HG03378 (cell line): Measurements from ENCODE around the gene MS4A12.
"Not testable (repeated sequence)": the region's sequence is repeated elsewhere in the genome, so short reads cannot be mapped to it uniquely, and the experiment has no call there.

Experiments used
- ATAC-seq: cut with Tn5 transposase; IDR thresholded peaks from one replicate; pipeline ENCODE4 v1.9.1; 2021; ENCODE audit warnings: mild to moderate bottlenecking, moderate library complexity; ENCODE audit not compliant: unreplicated experiment

Gene MS4A12

DNA sequence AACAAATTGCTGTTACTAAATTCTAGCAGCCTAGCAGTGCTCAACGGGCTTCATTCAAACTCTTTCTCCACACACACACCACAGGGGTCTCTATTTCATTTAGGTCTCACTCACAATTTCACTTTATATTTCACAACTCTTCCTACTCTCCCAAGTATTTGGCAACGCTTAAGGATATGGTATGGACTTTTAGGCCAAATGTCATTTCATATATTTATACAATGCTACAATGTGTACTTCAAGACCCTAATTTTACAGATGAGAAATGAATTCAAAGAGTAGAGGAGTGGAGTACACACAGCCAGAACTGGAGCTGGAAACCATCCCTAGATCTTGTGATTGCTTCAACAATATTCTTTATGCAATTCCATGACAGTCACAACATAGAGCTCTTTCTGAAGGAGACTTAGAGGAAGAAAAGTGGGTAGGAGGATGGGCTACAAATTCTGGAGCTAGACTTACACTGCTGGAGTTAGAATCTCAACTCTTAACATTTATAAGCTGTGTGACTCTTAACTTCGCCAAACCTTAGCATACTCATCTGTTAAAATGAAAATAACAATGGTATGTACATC, 20.2 kb downstream of the MS4A12 start:
- ATAC-seq, result no peak

DNA sequence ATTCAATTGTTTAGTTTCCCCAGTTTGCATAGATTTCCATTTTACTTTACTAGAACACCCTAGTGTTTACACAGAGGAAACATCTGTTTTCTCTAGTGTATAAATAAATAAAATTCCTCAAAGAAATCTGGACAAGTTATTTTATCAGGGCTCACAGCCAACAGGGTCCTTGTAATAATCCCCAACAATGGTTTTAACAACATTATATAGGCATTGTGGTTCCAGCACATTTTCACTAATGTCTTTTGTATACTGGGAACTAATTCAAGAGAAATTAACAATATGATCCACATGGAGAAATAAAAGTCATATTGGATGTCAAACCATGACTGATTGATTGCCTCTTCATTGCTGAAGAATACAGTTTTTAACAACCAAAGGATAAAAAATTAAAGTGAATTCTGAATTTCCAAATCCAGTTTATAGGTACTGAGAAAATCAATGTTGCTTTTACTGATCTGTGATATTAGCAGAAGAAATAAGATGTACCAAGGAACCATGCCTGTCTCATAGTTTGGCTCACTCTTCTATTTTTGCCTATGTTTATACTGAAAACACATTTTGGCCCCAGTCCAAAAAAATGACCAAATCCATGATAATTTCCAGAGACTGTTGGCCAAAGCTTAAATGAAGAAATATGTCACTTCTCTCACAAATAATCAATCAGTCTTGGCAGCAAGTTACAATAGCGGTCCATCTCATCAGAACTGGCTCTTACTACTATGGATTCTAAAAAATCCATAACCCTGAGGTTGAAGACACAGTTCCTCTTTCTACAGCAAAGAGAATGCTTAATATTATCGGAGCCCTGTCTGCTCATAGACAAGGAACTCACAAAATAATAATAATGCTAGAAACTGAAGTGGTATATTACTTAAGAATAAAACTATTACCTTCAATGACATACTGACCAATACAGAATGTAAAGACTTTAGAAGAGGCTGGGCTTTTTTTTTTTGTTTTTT, 21.2 kb downstream of the MS4A12 start:
- no peak for ATAC-seq

DNA sequence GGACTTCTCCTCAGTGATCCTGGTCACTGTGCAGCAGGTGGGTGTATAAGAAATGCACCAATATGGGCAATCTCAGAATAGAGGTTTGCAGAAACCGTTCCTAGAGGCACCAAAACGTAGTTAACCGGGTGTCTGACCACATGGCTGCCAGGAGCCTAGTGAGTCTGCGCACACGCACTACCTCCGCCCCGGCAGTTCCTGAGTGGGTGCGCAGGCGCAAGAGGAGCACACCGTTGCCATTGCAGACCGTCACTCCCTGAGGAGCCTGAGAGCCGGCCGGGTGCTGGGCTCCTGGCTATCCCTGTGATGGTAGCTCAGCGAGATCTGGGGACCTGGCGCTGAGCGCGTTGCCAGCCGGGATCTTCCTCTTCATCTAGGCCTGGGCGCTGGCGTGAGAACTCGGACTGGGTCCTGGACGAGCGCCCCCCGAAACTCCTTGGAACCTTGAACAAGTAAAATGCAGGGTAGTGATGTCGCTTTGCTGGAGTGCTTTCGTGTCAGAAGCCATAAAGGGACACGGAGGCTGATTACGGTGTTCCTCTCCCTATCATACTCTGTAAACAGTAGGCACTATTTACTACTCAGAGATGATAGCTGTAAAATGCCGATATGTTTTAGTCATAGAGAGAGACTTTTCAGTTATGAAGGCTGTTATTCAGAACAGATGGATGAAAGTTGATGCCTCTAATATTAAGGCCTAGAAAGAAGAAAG, 22.7 kb downstream of the MS4A12 start, which contains the start of gene MS4A13:
MS4A13 (plus strand) TSS at position 249 of the 712 bp plus-strand sequence. CDS start 2,692 bp downstream, outside the sequence.
- ATAC-seq, result no peak

DNA sequence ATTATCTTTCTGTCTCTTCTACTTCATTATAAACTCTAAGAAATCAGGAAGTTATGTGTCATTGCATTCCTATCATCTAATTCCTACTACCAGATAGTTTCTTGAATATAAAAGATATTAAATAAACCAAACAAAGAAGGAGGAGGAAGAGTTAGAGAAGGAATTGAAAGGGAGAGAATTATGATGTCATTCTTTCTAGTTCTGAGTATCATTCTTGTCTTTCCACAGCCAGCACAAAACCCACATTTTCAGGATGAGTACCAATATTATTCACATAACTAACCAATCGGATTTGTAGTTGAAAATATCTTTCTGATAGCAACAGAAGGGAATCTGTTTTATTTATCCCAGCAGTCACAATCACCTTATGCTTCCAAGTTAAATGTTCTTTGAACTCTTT, 35.9 kb downstream of the MS4A12 start:
- ATAC-seq, result peak; percentile 35

DNA sequence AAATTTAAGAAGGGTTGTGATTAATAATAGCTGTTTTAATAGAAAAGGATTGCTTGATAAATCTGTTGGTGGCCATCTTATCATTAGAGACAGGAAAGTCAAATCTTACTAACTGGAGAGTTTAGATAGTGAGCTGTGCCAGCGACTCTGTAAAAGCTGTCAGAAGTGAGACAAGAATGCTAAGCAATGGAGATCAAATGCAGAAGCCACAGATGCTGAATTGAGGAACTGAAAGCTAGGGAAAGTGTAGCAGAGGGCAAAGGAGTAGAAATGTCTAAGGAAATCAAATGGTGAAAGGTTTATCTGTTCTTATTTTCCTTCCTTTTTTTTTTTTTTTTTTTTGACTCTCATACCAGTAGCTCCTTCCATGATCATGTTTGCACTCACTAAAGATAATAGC, 36.4 kb downstream of the MS4A12 start:
- ATAC-seq, result peak; percentile 73

DNA sequence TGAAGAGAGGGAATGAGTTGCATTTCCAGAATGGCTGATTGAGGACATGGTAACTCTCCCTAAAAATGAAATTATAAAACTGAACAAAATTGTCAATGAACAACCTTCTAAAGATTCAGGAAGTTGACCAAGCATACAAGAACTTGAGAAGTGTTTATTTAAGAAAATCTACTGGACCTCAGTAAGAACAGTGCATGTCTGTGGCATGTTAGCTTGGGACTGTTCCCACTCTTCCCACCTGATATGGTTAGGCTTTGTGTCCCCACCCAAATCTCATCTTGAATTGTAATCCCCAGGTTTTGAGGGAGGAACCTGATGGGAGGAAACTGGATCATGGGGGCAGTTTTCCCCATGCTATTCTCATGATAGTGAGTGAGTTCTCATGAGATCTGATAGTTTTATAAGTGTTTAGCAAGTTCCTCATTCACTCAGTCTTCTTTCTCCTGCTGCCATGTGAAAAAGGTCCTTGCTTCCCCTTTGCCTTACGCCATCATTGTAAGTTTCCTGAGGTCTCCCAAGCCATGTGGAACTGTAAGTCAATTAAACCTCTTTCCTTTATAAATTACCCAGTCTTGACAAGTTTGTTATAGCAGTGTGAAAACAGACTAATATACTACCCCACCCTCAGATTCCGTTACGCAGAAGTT, 38.0 kb downstream of the MS4A12 start:
- ATAC-seq, result no peak

DNA sequence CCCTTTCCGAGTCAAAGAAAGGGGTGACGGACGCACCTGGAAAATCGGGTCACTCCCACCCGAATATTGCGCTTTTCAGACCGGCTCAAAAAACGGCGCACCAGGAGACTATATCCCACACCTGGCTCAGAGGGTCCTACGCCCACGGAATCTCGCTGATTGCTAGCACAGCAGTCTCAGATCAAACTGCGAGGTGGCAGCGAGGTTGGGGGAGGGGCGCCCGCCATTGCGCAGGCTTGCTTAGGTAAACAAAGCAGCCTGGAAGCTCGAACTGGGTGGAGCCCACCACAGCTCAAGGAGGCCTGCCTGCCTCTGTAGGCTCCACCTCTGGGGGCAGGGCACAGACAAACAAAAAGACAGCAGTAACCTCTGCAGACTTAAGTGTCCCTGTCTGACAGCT, 39.8 kb downstream of the MS4A12 start:
- ATAC-seq, result not testable (repeated sequence)

DNA sequence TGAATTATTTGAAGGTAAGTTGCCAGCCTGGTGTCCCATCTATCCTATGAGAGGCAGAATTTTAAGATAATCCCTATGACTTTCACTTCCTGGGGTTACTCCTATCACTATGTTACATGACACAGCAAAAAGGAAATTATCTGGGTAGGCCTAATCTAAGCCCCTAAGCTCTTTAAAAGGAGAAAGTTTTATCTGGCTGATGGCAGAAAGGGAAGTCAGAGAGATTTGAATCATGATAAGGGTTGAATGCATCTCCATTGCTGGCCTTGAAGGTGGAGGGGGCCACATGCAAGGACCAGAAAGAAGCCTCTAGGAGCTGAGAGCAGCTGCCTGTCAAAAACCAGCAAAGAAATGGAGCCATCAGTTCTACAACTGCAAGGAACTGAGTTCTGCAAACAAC, 46.0 kb downstream of the MS4A12 start:
- not testable (repeated sequence) for ATAC-seq

DNA sequence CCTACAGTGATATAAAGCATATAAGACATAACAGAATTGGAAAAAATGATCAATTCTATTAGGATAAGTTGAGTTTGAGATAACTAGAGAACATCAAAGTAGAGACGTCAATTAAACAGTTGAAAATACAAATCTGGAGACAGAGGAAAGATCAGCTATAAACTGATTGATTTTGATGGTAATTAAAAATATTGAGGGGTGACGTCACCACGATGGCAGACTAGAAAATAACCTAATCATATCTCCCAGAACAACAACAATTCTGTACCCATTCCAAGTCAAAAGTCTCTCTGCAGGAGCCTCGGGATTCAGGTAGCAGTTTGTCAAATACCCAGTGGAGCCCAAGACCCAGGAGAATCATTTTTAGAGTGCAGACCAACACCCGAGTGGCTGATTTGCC, 51.5 kb downstream of the MS4A12 start:
- ATAC-seq, result no peak
